Stimulated activated CD4-positive, alpha-beta T cell treated with anti-CD3 and anti-CD28 coated beads, Interleukin-2, amount 100 ng/mL, for 24 hours (primary cell): ENCODE measurements around the gene UACA.

Experiments
- DNase-seq, 2 donors: peaks; one replicate each; pipeline ENCODE4 v3.0.0-alpha.2; 2020

Gene UACA

DNA sequence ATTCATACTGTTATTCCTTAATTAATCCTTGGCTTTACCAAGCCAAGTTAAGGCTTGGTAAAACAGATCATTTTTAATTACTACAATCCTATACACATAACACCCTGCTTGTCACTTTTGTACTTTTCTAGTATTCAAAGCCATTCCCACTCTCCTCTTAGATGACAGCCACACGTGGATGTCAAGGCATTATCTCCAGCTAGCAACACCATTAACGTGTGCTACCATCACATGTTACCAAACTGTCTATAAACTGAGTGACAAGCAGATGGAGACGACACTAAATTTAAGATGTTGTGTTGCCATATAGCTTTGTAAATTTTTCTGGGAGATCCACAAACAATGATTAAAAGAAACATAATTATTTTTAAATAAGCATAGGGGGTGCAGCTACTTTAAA is 103.7 kb downstream of the UACA start:
- no peak for DNase-seq

DNA sequence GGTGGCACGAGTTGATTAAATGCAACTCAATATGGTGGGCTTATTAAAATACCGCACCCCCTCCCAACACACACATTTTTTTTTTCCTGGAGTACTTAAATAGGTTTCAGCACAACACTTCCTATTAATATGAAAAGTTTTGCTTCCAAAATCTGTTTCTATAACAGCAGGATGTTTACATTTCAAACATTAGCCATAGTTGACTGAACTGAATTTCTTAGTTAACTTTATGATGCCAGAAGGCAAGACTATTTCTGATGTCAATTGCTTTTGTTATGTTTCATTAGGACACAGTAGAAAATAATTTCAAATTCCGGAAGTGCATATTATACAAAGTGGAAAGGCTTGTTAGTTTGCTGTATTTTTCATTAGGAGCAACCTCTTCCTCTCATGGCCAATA is 104.7 kb downstream of the UACA start:
- DNase-seq: no peak

DNA sequence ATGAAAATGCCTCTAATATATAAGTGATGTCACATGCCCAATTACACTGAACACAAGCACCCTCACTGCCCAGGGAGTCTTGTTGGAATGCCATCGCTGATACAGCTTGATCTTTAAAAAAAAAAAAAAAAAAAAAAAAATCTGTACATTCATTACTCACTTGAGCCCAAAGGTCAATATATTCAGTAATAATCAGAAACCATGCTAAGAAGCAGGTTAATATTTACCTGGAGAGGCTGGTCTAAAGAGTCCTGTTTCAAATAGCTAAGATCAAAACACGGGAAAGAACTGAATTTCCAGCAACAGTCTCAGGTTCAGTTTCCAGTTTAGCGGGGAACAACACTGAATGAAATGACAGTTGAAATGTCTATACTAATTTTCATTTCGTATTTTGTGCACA is 109.9 kb downstream of the UACA start:
- no peak for DNase-seq

DNA sequence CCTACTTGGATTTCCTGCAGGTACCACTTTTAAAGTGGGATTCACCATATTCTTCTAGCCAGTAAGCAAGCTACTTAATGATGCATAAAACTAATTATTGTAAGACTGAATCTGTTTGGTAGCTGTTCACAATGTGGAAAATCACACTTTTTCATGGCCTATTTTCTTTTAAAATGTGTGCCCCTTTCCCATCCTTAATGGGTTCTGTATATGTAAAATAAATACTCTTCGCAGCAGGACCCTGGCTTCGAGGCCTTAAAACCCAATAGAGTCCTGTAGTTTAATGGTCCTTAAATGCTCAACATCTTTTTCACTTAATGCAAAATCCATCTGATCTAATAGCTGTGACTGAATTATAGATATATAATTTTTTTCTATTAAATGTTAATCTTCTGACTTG is 111.0 kb downstream of the UACA start:
- no peak for DNase-seq

DNA sequence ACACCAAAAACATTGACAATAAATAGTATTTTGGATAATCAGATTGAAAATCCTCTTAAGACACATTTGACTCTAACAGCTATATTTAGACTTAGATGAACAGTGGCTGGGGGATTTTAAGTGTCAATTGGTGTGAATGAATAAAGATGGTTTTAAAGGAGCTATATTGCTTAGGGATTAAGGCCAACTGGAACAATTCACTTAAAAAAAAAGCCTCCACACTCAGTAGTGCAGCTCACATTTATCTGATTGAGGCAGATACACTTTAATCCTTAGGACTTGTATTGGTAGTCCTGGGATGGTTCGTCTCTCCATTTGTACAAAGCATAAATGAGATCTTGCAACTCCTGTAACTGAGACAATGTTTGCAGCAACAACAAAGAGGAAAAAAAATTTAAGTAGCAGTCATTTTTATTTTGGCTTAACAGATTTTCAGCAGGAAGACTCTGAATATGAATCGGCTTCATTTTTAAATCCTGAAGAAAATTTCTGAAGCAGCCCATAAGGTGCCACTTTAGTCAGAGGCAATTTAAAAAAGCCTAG is 112.0 kb downstream of the UACA start:
- no peak for DNase-seq

DNA sequence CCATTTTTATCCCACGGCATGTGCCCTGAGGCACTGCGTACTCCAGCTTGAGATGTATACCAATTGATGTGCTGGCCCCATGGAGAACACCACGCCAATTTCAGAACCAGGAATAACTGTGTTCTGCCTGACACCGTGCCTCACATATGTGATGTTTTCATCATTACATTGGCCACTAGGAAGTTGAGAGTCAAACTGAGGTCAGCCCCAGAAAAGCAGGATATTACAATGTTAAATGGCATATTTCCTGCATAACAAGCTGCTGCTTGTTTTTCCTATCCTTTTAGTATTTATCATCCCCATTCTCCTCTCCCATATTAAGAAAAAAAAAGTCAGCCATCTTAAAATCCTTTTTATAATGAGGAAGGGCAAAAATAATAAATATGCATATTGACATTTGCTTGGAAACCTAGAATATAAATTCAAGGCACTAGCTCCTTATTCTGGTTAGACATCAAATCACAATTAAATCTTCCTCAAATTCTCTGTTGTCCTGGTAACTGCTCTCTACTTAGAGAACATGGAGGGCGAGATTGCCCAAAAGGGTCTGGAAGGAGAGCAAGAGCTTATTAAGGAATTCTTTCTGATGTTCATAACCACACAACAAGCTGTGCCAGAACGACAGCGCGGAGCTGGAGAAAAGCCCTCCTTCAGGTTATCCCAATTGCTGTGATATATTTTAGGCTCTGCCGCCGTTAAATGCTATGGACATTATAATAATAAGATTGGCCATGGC is 112.6 kb downstream of the UACA start:
- DNase-seq: no peak

DNA sequence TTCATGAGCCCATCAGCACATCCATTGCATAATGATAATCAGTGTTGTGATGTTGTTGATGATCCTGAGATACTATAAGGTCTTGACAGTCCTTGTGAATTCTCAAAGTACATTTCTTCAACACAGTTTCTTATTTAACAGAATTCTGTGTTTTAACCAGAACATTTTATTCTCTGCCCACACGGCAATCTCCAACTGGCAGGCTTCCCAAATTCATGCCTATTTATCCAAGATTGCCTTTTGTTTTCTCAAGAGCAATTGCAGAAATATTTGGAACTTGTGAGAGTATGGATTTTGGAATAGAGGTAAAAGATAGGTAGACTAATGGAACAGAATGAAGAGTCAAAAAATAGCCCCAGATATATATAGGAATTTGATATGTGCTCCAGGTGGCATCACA is 116.0 kb downstream of the UACA start:
- DNase-seq: no peak

DNA sequence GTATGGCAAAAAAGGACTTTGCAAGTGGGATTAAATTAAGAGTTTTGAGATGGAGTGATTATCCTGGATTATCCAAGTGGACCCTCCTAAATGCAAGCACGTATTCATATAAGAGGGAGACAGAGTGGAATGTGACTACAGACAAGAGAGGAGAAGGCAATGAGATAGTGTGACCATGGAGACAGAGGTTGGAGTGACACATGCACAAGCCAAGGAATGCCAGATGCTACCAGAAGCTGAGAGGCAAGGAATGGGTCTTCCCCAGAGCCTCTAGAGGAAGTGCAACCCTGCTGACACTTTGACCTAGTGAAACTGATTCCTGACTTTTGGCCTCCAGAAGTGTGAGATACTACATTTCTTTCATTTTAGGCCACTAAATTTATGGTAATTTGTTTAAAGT is 117.2 kb downstream of the UACA start:
- DNase-seq: no peak

DNA sequence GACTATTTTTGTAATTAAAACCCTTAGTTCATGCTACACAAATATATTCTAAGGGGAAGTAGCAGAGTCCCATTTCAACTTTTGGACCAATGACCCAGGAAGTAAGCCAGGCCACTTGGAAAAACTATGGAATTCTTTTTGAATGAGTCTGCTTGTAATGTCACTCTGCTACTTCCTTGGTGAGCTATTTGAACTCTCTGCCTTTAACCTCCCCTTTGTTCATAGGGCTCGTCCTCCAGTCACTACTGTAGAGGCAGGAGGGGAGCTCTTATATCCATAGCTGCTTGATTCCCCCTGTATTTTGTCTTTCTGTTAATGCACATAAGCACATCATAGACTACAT is 119.6 kb downstream of the UACA start:
- DNase-seq: no peak

DNA sequence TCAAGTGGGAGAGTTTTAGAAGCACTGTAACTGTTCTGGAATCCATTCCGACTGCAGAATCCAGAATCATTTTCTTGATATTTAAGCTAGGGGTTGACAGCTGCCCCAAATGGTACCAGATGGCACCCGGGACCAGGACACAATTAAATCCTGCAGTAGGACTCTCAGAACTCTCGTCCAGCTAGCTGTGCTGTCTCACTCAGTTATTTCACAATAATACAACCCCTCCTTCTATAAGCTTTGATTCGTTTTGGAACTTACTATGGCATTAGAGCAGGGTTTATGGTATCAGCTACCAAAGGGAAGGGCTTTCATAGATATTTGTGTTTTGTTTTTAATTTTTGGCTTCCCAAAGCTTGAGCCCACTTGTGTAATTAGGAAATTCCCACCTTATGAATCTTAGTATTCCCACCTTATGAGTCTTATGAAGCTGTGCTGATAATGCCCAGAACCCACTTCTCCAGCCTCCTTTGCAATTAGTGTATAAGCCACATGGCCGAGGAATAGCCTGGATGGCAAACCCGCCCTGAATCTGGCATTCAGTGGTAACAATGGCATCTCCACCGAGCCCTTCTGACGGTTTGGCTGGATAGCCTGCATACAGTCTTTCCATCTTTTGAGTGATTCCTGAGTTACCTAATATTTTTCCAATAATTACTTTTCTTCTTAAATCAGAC is 120.1 kb downstream of the UACA start:
- no peak for DNase-seq

DNA sequence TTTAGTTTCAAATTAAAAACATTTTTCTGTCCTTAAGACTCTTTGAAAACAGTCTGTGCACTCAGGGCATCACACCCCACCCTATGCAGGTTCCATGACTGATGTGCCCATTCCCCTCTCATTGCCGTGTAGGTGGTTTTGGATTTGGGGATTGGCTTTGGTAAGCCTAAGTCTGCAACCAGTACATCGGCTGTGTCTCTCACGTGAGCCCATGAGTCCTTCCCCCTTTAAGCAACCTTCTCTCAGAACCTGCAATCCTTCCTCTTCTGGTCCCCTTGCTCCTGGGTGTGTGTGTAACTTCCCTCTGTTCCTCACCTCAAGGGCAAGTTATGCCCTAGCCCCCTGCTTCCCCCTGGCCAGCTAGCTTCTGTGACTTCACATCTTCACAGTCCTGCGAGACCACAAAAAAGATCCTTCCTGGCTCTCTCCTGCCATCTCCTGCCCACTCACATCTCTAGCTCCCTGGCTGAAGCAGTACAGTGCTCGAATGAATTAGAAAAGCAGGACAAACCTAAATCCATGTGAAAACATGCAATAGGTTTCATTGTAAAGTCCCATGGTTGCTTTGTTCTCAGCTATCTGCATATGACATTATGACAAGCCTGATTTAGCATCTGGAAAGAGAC is 126.7 kb downstream of the UACA start:
- DNase-seq: no peak

DNA sequence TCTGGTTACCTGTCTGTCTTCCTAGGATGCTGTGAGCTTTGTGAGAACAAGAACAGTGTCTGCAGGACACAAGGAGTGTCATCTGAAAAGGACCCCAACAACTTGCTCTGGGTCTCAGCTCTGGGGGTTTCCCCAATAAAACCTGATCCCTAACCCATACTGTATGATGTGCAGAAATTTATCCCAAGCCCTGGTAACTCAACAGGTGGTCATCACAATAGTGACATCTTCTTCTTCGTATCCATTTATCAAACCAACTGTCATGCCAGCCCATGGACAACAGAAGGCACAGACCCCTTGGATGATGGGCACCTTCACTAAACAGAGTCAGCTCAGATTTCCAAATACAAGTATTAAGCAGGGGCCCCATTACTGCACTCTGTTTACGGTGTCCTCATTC is 127.5 kb downstream of the UACA start:
- no peak for DNase-seq

DNA sequence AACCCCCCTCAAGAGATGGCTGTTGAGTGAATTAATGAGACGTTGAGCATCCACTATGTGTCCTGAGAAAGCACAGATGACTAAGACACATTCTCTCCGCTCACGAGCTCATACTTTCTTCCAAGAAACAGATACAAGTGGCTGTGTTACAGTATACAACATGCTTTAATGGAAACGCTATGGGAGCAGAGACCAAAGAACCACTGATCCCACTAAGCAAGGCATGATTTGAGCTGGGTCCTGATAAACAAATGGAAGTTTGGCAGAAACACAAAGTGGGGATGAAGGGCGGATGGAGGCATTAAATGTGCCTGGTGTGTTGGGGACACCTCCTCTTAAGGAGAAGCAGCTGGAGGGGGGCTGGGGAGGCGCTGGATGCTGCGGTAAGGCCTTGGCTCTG is 129.4 kb downstream of the UACA start:
- no peak for DNase-seq

DNA sequence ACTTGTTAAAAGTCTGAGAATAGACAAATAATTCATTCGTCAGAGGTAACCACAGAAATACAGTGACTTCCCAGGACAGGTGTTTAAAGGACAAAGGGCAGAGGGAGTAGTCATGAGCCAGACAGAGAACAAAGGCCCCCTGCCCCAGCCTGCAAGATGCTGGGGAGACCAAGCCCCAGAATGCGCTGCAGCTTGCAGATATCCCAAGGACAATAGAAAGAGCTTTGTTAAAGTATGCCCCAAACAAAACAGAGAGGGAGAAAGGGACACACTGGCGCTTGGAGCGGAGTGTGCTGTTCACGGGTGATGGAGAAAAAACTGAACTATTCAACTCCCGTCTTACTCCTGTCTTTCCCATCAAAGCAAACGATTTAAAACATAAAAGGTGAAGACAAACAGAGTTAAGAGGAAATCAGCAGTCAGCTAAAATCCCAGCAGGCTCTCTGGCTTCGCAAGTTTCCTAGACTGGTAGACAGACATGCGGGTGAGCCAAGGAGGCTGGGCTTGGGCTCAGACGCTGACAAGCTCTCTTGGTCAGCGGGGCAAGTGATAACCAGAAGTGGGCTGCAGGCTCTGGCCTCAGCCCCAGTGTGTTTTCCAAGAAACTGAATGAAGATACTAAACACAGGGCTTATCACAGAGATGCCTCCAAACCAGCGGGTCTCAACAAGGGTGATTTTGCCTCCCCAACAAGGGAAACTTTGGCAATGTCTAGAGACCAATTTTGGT is 130.1 kb downstream of the UACA start:
- DNase-seq: no peak

DNA sequence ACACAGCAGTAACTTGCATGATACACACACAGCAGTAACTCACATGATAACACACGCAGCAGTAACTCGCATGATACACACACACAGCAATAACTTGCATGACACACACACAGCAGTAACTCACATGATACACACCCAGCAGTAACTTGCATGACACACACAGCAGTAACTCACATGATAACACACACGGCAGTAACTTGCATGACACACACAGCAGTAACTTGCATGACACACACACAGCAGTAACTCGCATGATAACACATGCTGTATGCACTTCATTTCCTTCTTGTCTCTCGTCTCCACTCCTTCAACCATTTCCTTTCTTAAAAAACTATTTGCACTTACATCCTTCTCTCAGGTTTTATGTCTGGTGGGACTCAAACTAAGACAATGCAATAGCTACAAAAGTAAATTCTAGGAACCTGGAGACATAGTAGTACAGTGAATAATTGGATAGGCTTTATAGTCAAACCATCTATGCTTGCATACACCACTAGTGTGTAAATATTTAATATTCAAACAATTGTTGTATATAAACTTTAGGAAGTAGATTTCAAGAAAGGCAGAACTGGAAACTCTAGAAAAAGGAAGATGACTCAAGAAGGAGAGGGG is 130.8 kb downstream of the UACA start:
- DNase-seq: no peak

DNA sequence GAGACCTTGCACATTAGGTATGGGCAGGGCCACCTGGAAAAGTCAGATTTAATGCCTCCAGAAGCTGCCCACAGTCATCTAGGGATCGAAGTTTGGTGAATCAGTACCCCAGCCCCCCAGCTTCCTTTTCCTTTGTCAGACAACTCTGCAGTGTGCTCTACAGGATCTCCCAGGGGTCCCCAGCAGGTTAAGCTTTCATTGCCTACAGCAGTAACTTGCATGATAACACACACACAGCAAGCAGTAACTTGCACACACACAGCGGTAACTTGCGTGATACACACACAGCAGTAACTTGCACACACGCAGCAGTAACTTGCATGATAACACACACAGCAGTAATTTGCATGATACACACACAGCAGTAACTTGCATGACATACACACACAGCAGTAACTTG is 131.3 kb downstream of the UACA start:
- no peak for DNase-seq

DNA sequence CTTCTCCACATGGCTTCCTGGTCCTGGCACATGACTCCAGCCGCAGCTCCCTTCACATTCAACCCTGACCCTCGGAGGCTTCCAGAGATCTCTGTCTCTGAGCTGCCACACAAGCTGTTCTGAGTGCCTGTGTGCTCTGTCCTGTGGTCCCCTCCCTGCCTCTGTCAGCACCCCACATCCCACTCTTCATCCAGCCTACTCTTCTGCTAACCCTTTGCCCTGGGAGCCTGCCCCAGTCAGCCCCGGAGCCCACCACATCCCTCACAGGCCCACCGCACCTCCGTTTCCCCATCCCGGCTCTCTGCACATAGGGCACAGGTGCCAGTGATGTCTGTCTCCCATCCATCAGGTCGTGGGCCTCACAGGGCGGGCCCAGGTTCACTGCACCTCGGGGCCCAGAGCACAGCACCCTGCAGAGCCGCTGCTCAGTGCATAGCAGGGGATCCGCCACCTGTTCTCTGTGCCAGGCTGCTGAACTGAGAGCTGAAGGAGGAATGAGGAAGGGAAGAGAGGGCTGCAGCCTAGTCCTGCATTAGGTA is 133.6 kb downstream of the UACA start:
- DNase-seq: no peak

DNA sequence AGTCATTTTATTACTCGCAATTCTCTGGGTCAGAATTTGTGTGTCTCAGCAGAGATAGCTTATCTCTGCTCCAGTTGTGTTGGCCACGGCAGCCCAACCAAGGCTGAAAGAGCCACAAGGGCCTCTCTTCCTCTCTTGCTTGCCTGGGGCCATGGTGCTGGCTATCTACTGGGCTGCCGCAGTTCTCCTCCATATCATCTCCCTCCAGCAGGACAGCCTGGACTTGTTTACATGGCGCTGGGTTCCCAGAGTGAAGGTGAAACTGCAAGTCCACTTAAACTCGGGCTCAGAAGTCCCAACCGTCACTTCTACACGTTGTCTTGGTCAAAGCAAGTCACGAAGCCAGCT is 134.8 kb downstream of the UACA start:
- DNase-seq: no peak

DNA sequence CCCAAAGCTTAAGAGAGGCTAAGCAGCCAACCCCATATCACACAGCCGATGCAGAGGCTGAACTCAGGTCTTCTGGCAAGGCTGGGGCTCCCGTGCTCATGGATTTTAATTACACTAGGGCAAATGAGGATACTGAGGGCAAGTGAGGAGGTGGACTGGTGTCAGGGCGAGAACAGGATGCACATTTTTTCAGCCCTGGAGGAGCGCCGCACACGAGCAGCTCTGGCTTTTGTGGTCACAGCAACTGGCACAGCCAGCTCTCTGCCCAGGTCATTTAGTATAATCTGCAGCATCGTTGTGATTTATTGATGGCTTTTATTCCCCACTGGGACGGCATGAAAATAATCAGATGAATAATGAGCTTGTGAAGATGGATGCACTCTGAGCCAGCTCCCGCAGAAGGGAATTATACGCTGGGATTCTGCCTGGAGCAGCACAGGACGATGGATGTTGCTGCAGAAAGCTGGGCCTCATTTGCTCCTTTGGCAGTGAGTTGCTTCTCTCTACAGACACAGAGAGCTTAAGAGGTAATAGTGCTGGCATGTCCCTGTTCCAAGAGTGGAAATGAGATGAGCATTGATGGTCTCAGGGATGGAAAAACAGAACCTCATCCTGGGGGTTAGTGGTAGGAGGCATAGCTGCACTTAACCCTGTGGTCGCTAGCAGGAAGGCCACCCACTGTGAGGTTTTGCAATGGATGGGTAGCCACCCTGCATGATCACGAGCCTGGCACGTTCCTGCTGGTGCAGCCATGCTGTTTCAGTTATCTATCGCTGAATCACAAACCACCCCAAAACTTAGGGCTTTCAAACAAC is 135.4 kb downstream of the UACA start:
- DNase-seq: no peak

DNA sequence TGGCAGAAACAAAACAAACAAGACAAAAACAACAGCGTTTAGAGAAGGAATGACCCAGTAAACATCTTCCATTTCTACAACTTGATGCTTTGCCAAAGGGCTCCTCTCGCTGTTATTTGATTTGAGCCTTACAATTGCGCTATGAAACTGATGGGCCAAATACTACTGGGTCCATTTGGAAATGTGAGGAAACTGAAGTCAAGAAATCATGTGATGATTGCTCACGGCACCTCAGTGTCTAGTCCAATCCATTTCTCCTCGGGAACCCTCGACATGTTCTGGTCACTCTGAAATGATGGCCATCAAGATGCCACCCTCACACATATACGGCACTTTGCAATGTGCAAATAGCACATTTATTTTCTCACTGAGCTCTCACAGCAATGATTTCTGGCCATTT is 136.0 kb downstream of the UACA start:
- DNase-seq: no peak

DNA sequence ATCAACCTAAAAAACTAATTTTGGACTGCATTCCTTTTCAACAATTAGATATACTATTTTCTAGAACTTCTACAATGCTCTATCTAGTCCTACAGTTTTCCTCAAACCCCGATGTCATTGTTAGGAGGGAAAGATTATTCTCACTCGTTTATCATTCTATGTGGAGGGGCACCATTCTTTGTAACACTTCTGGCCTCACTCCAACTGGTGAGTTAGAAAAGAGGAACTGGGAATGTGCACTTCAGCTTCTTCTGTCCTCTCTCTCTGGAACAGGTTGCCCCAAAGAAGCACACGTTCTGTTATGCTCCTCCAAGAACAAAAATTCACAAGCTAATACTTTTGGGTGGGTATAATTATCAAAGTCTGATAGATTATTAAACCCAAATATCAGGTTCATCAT is 137.9 kb downstream of the UACA start:
- no peak for DNase-seq

DNA sequence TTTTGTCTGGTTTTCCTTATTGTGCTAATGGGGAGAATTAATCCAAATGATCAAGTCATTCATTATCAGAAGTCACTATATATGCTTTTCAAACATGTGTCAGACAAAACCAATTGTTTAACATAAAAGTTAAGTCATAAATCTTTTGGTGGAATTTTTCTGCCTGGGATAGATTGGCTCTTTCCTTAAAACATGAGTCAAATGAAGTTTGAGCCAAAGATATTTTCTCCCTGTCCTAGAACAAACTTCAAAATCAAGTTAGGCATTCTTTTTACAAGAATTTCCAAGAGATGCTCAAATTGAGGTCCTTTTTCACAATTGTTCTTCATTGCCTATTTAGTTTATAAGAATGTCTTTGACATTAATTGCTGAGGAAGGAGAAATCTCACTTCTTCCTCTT is 138.3 kb downstream of the UACA start:
- no peak for DNase-seq
